VCaP (cell line): ENCODE data around the gene SERTM2.

Source experiments
- H3K27ac ChIP-seq: fragments of 450-650 bp; 2 replicates; pipeline ENCODE4 v1.5.1; 2017
- CTCF ChIP-seq: fragments of 450-650 bp; conservative IDR thresholded peaks from 2 replicates; pipeline ENCODE4 v1.5.1; 2017; ENCODE audit warnings: mild to moderate bottlenecking, moderate library complexity

SERTM2 gene

GRCh38 chrX:111555406-111555958, 44.0 kb downstream of the SERTM2 start:
- no peak for TF ChIP-seq CTCF
- no peak overlapping the region for H3K27ac ChIP-seq

DNA sequence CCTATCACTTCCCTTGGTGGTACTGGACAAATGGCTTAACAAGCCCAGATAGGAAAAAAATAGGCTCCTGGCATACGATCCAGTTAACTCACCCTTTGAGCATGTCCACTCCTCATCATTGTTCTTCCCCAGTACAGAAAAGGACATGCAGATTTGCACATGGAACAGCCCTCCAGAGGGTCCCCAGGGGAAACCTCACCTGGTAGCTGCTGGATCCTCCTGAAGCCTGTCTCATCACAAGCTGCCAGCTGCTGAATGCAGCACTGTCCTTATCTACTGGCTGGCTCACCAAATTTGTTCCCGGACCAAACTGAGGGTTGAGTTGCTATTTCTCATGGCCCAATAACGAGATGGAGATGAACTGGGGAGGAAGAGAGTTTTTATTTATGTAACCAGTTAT, 49.4 kb downstream of the SERTM2 start:
- no peak overlapping the region for H3K27ac ChIP-seq
- TF ChIP-seq CTCF: no peak

DNA sequence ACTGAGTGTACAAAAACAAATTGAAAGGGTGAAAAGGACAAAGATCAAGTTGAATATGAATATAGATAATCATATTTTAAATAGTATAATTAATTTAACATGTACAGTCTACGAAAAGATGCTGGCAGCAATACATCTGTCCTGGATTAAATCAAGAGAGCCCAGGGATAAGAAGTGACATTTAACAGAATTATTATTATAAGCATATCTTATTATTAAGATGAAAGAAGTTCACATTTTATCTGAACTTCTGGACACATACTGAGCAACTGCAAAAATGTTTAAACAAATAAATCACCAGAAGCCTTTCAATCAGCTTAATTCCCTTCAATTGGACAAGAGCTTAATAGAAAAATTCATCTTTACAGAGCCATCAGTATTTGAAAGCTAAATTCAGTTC, 50.4 kb downstream of the SERTM2 start:
- no peak for TF ChIP-seq CTCF
- H3K27ac ChIP-seq: no peak overlapping the region

DNA sequence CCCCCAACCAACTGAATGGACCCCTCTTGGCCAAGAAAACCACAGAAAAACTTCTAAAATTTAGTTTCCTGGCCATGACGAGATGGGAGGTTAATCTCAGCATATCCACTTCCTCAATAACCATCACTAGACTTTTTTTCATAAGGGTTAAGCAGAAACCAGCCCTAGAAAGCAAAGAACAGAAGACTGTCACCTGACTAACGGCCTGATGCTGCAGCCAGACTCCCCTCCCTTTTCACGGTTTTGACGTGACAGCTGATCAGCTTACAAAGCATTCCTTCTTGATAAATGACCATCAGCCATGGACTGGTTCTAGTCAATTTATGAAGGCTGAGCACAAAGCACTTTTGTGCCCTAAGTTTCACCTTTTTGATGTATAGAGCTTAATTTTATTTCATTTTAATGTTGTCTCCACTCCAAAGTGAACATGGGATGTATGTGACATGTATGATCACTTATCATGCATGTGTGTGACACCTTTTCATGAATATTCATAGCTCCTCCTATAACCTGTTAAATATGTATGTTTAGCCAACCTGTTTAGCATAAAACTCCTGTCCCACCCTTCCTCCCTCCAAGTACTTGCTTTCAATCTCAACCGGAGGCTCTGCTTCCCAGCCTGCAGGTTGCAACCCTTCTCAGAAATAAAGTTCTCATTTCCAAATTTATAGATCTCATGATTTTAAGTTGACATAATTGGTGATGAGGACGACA, 56.3 kb downstream of the SERTM2 start:
- TF ChIP-seq CTCF: no peak
- H3K27ac ChIP-seq: no peak overlapping the region

GRCh38 chrX:111568354-111568753, 56.9 kb downstream of the SERTM2 start:
- TF ChIP-seq CTCF: peak; percentile 53
- no peak overlapping the region for H3K27ac ChIP-seq

DNA sequence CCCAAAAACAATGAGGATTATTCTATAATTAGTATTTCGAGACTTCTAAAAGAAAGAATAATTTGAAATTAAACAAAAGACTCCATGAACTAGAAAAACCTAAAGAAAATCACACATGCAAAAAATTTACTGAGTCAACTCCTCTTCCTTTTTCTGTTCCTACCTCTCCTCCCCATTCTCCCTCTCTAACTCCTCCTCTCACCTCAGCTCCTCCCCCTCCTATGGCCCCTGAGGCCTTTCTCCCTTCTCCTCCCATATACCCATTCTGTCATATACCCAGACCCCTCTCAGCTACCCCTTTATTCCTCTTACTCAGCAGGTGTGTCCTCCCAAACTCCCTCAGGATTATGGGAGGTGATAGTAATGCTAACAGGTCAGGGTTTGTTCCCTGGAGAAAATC, 57.4 kb downstream of the SERTM2 start:
- H3K27ac ChIP-seq: no peak overlapping the region
- TF ChIP-seq CTCF: no peak
